HG02840 (cell line): ENCODE data around the gene COPG1.

Experiments used
- ATAC-seq: cut with Tn5 transposase; IDR thresholded peaks from one replicate; pipeline ENCODE4 v1.9.1; 2021; ENCODE audit warnings: mild to moderate bottlenecking, moderate library complexity, moderate number of reproducible peaks; ENCODE audit not compliant: unreplicated experiment, low FRiP score

The COPG1 gene

GRCh38 chr3:129326595-129326994 is 77.2 kb downstream of the COPG1 start:
- ATAC-seq = no peak
